ENCODE results near the gene GPR162.
"Not testable (repeated sequence)": the region's sequence is repeated elsewhere in the genome, so short reads cannot be mapped to it uniquely, and the experiment has no call there.

The GPR162 gene

GRCh38 chr12:6860116-6860515 is 38.5 kb downstream of the GPR162 start:
- DNase-seq: no peak

GRCh38 chr12:6860942-6861341 is 39.3 kb downstream of the GPR162 start:
- DNase-seq: no peak

- no peak for DNase-seq
Observed at GRCh38 chr12:6861391-6861790, 39.8 kb downstream of the GPR162 start.

GRCh38 chr12:6863033-6863432 is 41.4 kb downstream of the GPR162 start:
- no peak for DNase-seq

- no peak for DNase-seq
Observed at GRCh38 chr12:6863586-6864321, 42.1 kb downstream of the GPR162 start.

- not testable (repeated sequence) for DNase-seq
Observed at GRCh38 chr12:6865307-6865706, 43.7 kb downstream of the GPR162 start.

GRCh38 chr12:6866163-6866919 is 44.7 kb downstream of the GPR162 start:
- DNase-seq: no peak

GRCh38 chr12:6866920-6867412 is 45.3 kb downstream of the GPR162 start:
- peak in 1 of 2 donors; percentile 69 for DNase-seq

GRCh38 chr12:6867413-6868210 is 46.0 kb downstream of the GPR162 start, which contains the start of gene TPI1:
Gene TPI1 (plus strand): TSS chr12:6867531. CDS start chr12:6867567, 36 bp downstream.
- peak; percentile 72 to 89 for DNase-seq

- DNase-seq: peak in 1 of 2 donors; percentile 15
Observed at GRCh38 chr12:6868211-6869048, 46.8 kb downstream of the GPR162 start.

- peak; percentile 29 to 95 for DNase-seq
Observed at GRCh38 chr12:6869049-6870021, 47.7 kb downstream of the GPR162 start.

- DNase-seq: not testable (repeated sequence)
Observed at GRCh38 chr12:6870304-6870703, 48.7 kb downstream of the GPR162 start.

GRCh38 chr12:6871052-6871957 is 49.7 kb downstream of the GPR162 start:
- no peak for DNase-seq

- DNase-seq: peak; percentile 55 to 84
Observed at GRCh38 chr12:6872073-6873048, 50.7 kb downstream of the GPR162 start.

GRCh38 chr12:6873094-6874014 is 51.7 kb downstream of the GPR162 start, which contains the start of gene SPSB2:
Gene SPSB2 (minus strand): TSS chr12:6873303. CDS start chr12:6872901, 402 bp downstream.
- peak; percentile 95 to 99 for DNase-seq

GRCh38 chr12:6874015-6874368 is 52.4 kb downstream of the GPR162 start:
- not testable (repeated sequence) for DNase-seq
